HUES48 (cell line): ENCODE data around the gene EFNB1.

Experiments used
- H3K27ac ChIP-seq: one replicate; pipeline ENCODE4 v1.7.0; 2013; ENCODE audit warnings: low read depth, low read length, inconsistent platforms
- H3K27me3 ChIP-seq: 2 replicates; pipeline ENCODE4 v1.6.1; 2013; ENCODE audit warnings: mild to moderate bottlenecking, low read length; ENCODE audit not compliant: control insufficient read depth, insufficient read depth
- H3K36me3 ChIP-seq: 2 replicates; pipeline ENCODE4 v1.6.1; 2013; ENCODE audit warnings: low read length; ENCODE audit not compliant: control insufficient read depth, insufficient read depth
- H3K4me1 ChIP-seq: 2 replicates; pipeline ENCODE4 v1.6.1; 2013; ENCODE audit warnings: mild to moderate bottlenecking, low read length; ENCODE audit not compliant: control insufficient read depth, insufficient read depth
- H3K4me3 ChIP-seq: 2 replicates; pipeline ENCODE4 v1.5.1; 2013; ENCODE audit warnings: mild to moderate bottlenecking, low read depth, low read length
- H3K9ac ChIP-seq: 2 replicates; pipeline ENCODE4 v1.6.1; 2013; ENCODE audit warnings: mild to moderate bottlenecking, low read depth, low read length, moderate library complexity
- H3K9me3 ChIP-seq: 2 replicates; pipeline ENCODE4 v1.6.1; 2013; ENCODE audit warnings: low read length; ENCODE audit not compliant: control insufficient read depth, insufficient read depth

EFNB1 gene

DNA sequence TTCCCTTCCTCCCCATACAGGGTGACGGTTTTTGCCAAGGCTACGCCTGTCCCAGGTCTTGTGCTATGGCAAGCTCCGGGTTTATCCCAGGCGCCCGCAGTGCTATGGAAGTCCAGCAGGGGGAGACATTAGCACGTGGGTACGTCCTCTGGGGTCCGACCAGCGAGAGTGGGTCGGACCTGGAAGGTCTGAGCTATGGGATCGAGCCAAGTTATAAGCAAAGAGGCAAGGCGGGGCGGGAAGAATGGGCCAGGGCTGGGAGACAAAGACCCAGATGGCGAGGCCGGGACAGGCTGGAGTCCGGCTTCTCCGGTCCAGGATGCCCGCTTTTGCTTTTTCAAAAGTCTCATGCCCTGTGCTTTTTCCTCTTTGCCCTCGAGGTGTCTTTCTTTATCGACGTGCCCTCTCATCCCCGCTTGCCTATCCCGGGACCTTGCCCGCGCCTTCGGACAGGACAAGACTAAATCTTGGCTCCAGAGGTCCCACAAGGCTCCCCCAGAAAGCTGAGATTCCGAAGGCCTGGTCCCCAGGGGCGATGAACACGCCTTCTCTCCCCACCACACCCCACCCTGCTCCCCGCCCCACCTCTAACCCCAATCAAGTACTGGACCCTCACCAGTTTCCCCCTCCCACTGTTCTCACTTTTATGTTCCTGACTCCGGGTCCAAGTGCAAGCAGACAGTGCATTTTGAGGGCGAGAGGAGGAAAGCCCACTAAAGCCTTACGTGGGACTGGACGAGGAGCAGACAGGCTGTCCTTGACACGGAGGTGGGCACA is 785 bp upstream of the EFNB1 start:
- peak overlapping the region; percentile 68 for H3K4me3 ChIP-seq
- H3K27ac ChIP-seq, result no peak overlapping the region
- peaks cover 91% of the 10 kb centered on the region for H3K27me3 ChIP-seq
- peaks cover 11% of the 10 kb centered on the region; the same call in 1 of the 2 replicates for H3K4me1 ChIP-seq
- H3K9me3 ChIP-seq, result peaks cover 7% of the 10 kb centered on the region; the same call in 1 of the 2 replicates
- no peak overlapping the region for H3K9ac ChIP-seq
- no peaks in the 10 kb centered on the region for H3K36me3 ChIP-seq

GRCh38 chrX:68829582-68830418 is 979 bp downstream of the EFNB1 start:
- peaks cover 11% of the 10 kb centered on the region; the same call in 1 of the 2 replicates for H3K4me1 ChIP-seq
- H3K9me3 ChIP-seq, result peaks cover 8% of the 10 kb centered on the region; the same call in 1 of the 2 replicates
- H3K36me3 ChIP-seq, result no peaks in the 10 kb centered on the region
- H3K27me3 ChIP-seq, result peaks cover 94% of the 10 kb centered on the region
- H3K4me3 ChIP-seq, result peak overlapping the region; percentile 68
- H3K9ac ChIP-seq, result no peak overlapping the region
- H3K27ac ChIP-seq, result no peak overlapping the region

GRCh38 chrX:68830419-68831404 is 1.9 kb downstream of the EFNB1 start:
- peaks cover 94% of the 10 kb centered on the region for H3K27me3 ChIP-seq

DNA sequence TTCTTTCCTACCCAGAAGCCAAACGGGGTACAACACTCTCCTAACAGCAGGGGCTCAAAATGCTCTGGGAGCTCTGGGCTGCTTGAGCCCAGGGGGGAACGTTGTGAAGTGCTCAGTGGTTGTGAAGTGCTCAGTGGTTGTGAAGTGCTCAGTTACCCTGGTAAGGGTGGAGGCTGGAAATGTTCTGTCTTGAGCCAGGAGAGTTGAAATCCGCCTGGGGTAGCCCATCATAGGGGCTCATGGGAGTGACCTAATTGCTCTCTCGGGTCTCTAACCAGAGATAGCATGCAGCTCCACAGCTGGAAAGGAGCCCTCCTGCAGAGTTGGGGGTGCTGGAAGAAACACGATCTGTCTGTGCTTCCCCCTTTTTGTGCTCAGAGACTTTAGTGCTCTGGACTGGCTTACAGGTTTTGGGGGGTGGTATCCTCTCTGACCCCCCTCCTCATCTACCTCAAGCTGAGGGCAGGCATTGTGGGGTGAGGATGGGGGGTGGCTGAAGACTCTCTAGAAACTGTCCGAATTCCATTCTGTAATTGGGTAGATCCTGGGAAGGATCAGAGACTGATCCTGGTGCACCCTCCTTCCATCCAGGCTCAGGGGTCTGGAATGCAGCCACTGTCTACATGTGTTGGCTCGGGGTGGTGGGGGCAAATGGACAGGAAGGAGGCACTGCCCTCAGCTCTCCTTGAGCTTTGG is 2.7 kb downstream of the EFNB1 start:
- H3K9ac ChIP-seq, result no peak overlapping the region
- peaks cover 94% of the 10 kb centered on the region for H3K27me3 ChIP-seq
- H3K4me1 ChIP-seq, result peaks cover 11% of the 10 kb centered on the region; the same call in 1 of the 2 replicates
- no peak overlapping the region for H3K27ac ChIP-seq
- peak overlapping the region; percentile 48 for H3K4me3 ChIP-seq
- peaks cover 7% of the 10 kb centered on the region; the same call in 1 of the 2 replicates for H3K9me3 ChIP-seq
- no peaks in the 10 kb centered on the region for H3K36me3 ChIP-seq

More at GRCh38 chrX:68830419-68831404, 1.9 kb downstream of the EFNB1 start:
- Histone ChIP-seq H3K27ac (no peak overlapping the region), H3K4me3 (peak overlapping the region; percentile 68), H3K9ac (no peak overlapping the region), H3K9me3 (peaks cover 8% of the 10 kb centered on the region; the same call in 1 of the 2 replicates), H3K4me1 (peaks cover 11% of the 10 kb centered on the region; the same call in 1 of the 2 replicates), H3K36me3 (no peaks in the 10 kb centered on the region)

- Histone ChIP-seq H3K4me3 (peak overlapping the region; percentile 48), H3K27me3 (peaks cover 94% of the 10 kb centered on the region), H3K9me3 (0 out of 2 replicates have a peak, but pooled peaks cover 4% of the 10 kb centered on the region), H3K9ac (no peak overlapping the region), H3K27ac (no peak overlapping the region), H3K4me1 (peaks cover 11% of the 10 kb centered on the region; the same call in 1 of the 2 replicates), H3K36me3 (no peaks in the 10 kb centered on the region)
Measured at GRCh38 chrX:68832101-68832416, 3.2 kb downstream of the EFNB1 start.

DNA sequence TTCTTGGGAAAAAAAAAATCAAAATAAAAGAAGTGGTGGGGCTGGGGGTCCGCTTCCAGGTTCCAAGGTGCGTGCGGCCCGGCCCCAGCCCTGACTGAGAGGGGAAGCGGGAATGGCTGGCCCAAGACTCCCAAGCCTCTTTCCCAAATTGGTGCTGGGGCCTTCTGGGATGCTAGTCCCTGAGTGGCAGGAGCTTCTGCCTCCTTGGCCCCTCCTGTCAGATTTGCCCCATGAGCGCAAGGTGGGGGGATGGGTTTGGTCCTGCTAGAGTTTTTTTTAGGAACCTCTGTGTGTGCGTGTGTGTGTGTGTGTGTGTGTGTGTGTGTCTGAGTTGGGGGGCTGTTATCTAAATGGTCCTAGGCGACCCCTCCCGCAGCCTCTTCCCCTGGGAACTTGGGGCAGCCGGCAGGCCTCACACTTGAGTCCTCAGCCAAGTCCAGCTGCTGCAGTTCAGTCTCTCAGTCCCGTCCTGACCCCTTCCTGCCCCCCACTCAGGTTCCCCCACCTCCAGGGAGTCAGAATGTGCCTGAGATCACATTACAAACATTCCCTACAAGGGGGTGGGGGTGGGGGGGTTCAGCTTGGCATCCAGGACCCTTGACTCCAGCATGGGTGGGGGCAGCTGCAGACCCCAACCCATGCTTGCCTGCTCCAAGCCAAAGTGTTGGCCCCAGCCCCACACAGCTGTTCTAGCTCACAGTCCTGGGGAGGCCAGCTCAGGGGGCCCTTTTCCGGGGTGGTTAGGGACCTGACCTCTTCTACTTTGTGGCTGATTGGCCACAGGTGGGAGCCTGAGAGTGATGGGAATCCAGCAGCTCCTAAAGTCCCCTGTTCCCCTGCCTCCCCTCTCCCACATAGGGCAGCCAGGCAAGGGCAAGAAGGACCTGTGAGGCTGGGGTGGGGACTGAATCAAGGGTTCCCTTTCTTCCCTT is 4.0 kb downstream of the EFNB1 start:
- Histone ChIP-seq H3K9ac (no peak overlapping the region), H3K4me3 (peak overlapping the region; percentile 48), H3K9me3 (0 out of 2 replicates have a peak, but pooled peaks cover 4% of the 10 kb centered on the region), H3K36me3 (no peaks in the 10 kb centered on the region), H3K27ac (no peak overlapping the region), H3K27me3 (peaks cover 91% of the 10 kb centered on the region), H3K4me1 (peaks cover 11% of the 10 kb centered on the region; the same call in 1 of the 2 replicates)

DNA sequence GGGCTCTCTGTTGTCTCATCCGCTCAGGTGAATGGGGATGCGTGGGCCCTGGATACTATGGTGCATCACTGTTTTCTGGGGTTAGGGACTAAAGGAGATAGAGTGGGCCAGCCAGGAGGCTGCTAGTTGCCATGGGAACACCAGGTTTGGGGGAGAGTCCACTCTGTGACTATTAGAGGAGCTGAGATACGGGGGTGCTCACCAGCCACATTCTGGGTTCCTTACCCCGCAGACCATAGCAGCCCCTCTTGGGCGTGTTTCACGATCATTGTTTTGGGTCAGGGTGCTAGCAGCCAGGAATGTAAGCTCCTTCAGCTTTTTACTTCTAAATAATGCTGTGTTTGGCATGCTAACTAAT is 4.6 kb downstream of the EFNB1 start:
- no peak overlapping the region for H3K27ac ChIP-seq

DNA sequence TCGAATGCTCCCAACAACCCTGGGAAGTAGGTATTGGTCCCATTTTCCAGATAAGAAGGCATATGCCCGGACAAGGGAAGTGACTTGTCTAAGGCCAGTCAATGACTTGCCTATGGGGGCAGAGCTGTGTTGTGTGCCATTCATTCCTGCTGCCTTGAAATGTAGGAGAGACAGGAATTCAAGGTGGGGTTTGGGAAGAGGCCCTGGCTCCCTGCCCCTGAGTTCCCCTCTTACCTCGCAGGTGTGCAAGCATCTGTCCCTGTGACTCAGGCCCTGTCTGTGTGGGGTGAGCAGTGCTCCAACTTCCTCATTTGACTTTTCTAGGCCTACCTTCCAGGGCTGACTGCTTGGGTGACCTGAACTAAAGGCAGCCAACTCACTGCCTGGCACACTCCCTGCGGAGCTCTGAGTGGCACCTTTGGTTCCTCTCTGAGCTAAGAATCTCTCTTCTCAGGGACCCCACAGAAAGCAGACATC is 5.1 kb downstream of the EFNB1 start:
- H3K4me1 ChIP-seq, result peaks cover 11% of the 10 kb centered on the region; the same call in 1 of the 2 replicates
- H3K27me3 ChIP-seq, result peaks cover 85% of the 10 kb centered on the region
- H3K27ac ChIP-seq, result no peak overlapping the region
- H3K9me3 ChIP-seq, result 0 out of 2 replicates have a peak, but pooled peaks cover 4% of the 10 kb centered on the region
- no peak overlapping the region for H3K4me3 ChIP-seq
- no peaks in the 10 kb centered on the region for H3K36me3 ChIP-seq
- no peak overlapping the region for H3K9ac ChIP-seq

More for the DNA sequence above, 4.6 kb downstream of the EFNB1 start:
- Histone ChIP-seq H3K4me1 (peaks cover 11% of the 10 kb centered on the region; the same call in 1 of the 2 replicates), H3K9ac (no peak overlapping the region), H3K36me3 (no peaks in the 10 kb centered on the region), H3K4me3 (no peak overlapping the region), H3K9me3 (0 out of 2 replicates have a peak, but pooled peaks cover 4% of the 10 kb centered on the region), H3K27me3 (peaks cover 88% of the 10 kb centered on the region)
